ENCODE data around the gene MYLK4. TPM values are rescaled to one million over a fixed set of nuclear protein-coding genes. Genes with fewer than 3 reads are reported as not detected.

Gene MYLK4
- total and polyA plus RNA-seq, 4 donors = 0.07 to 0.65 (median 0.39) TPM

DNA sequence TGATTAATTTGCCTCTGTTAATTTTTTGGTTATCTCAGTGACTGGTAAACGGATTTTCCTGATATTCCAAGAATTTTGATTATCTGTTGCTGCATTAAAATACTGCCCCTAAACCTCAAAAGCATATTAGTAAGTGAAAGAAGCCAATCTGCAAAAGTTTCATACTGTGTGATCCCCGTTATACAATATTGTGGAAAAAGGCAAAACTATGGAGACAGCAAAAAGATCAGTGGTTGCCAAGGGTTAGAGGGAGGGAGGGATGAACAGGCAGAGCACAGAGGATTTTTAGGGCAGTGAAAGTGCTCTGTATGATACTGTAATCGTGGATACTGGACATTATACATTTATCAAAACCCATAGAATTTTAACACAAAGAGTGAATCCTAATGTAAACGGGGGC, 133.0 kb downstream of the MYLK4 start:
- peaks cover 0 to 3% (median 0%) of the 10 kb centered on the region in 4 donors for H3K9me3 ChIP-seq (ENCODE audit: control insufficient read depth in 4 of 4, low read length in 3 of 4)
- WGBS = 70% methylated on average over 4 of the region's 4 CpGs
- H3K27ac ChIP-seq (ENCODE audit: low read depth in 1 of 2, low read length in 2 of 2) = no peak overlapping the region
- H3K36me3 ChIP-seq (ENCODE audit: control insufficient read depth in 4 of 4, insufficient read depth in 3 of 4, low read depth in 1 of 4, low read length in 3 of 4) = no peaks in the 10 kb centered on the region
- no peak for TF ChIP-seq FOXA2 (IDR thresholded peaks at IDR 0.05)
- TF ChIP-seq TAF1 (conservative IDR thresholded peaks at IDR 0.05) = no peak
- TF ChIP-seq HNF4A (conservative IDR thresholded peaks at IDR 0.05) = no peak
- TF ChIP-seq SP1 (IDR thresholded peaks at IDR 0.05) = no peak
- no peak for TF ChIP-seq JUND (IDR thresholded peaks at IDR 0.05)
- TF ChIP-seq FOXA1 (IDR thresholded peaks at IDR 0.05) = no peak
- no peak for TF ChIP-seq RAD21 (IDR thresholded peaks at IDR 0.05)
- TF ChIP-seq CTCF (IDR thresholded peaks at IDR 0.05; ENCODE audit: low read depth, low read length, missing input control) = no peak
- TF ChIP-seq ATF3 (IDR thresholded peaks at IDR 0.05) = no peak
- no peak for TF ChIP-seq GABPA (IDR thresholded peaks at IDR 0.05 in 1 of 2, conservative IDR thresholded peaks at IDR 0.05 in 1 of 2)
- no peak for TF ChIP-seq EGR1 (IDR thresholded peaks at IDR 0.05; ENCODE audit: low read depth in 2 of 2)
- TF ChIP-seq RXRA (IDR thresholded peaks at IDR 0.05) = no peak
- TF ChIP-seq NR2F2 (IDR thresholded peaks at IDR 0.05) = no peak
- TF ChIP-seq, protein P1, sequence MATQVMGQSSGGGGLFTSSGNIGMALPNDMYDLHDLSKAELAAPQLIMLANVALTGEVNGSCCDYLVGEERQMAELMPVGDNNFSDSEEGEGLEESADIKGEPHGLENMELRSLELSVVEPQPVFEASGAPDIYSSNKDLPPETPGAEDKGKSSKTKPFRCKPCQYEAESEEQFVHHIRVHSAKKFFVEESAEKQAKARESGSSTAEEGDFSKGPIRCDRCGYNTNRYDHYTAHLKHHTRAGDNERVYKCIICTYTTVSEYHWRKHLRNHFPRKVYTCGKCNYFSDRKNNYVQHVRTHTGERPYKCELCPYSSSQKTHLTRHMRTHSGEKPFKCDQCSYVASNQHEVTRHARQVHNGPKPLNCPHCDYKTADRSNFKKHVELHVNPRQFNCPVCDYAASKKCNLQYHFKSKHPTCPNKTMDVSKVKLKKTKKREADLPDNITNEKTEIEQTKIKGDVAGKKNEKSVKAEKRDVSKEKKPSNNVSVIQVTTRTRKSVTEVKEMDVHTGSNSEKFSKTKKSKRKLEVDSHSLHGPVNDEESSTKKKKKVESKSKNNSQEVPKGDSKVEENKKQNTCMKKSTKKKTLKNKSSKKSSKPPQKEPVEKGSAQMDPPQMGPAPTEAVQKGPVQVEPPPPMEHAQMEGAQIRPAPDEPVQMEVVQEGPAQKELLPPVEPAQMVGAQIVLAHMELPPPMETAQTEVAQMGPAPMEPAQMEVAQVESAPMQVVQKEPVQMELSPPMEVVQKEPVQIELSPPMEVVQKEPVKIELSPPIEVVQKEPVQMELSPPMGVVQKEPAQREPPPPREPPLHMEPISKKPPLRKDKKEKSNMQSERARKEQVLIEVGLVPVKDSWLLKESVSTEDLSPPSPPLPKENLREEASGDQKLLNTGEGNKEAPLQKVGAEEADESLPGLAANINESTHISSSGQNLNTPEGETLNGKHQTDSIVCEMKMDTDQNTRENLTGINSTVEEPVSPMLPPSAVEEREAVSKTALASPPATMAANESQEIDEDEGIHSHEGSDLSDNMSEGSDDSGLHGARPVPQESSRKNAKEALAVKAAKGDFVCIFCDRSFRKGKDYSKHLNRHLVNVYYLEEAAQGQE (IDR thresholded peaks at IDR 0.05) = no peak
- TF ChIP-seq YY1 (IDR thresholded peaks at IDR 0.05) = no peak
- no peak for TF ChIP-seq ZBTB33 (IDR thresholded peaks at IDR 0.05)
- H3K27me3 ChIP-seq (ENCODE audit: control insufficient read depth in 4 of 4, insufficient read depth in 4 of 4, low read length in 3 of 4) = peaks cover 0 to 4% (median 1%) of the 10 kb centered on the region in 4 donors
- no peak for DNase-seq (ENCODE audit: low spot score)
- no peak overlapping the region for H3K9ac ChIP-seq (ENCODE audit: low read depth in 1 of 2, low read length in 2 of 2)
- no peak overlapping the region for H3K4me3 ChIP-seq (ENCODE audit: low read depth in 1 of 3, low read length in 3 of 3)
- H3K4me1 ChIP-seq (ENCODE audit: control insufficient read depth in 4 of 4, insufficient read depth in 4 of 4, low read length in 3 of 4) = no peaks in the 10 kb centered on the region

GRCh38 chr6:2616811-2617210, 133.9 kb downstream of the MYLK4 start:
- H3K4me3 ChIP-seq (ENCODE audit: low read depth in 1 of 3, low read length in 3 of 3) = no peak overlapping the region
- peaks cover 0 to 3% (median 0%) of the 10 kb centered on the region in 4 donors for H3K9me3 ChIP-seq (ENCODE audit: control insufficient read depth in 4 of 4, low read length in 3 of 4)
- H3K4me1 ChIP-seq (ENCODE audit: control insufficient read depth in 4 of 4, insufficient read depth in 4 of 4, low read length in 3 of 4) = no peaks in the 10 kb centered on the region
- H3K27me3 ChIP-seq (ENCODE audit: control insufficient read depth in 4 of 4, insufficient read depth in 4 of 4, low read length in 3 of 4) = peaks cover 0 to 4% (median 1%) of the 10 kb centered on the region in 4 donors
- 73% methylated on average over 7 of the region's 7 CpGs for WGBS
- no peaks in the 10 kb centered on the region for H3K36me3 ChIP-seq (ENCODE audit: control insufficient read depth in 4 of 4, insufficient read depth in 3 of 4, low read depth in 1 of 4, low read length in 3 of 4)
- DNase-seq (ENCODE audit: low spot score) = no peak
- no peak overlapping the region for H3K9ac ChIP-seq (ENCODE audit: low read depth in 1 of 2, low read length in 2 of 2)
- no peak overlapping the region for H3K27ac ChIP-seq (ENCODE audit: low read depth in 1 of 2, low read length in 2 of 2)
- TF ChIP-seq ATF3 (IDR thresholded peaks at IDR 0.05) (no peak), GABPA (IDR thresholded peaks at IDR 0.05 in 1 of 2, conservative IDR thresholded peaks at IDR 0.05 in 1 of 2) (no peak), RAD21 (IDR thresholded peaks at IDR 0.05) (no peak), EGR1 (IDR thresholded peaks at IDR 0.05; ENCODE audit: low read depth in 2 of 2) (no peak), CTCF (IDR thresholded peaks at IDR 0.05; ENCODE audit: low read depth, low read length, missing input control) (no peak), SP1 (IDR thresholded peaks at IDR 0.05) (no peak), NR2F2 (IDR thresholded peaks at IDR 0.05) (no peak), TAF1 (conservative IDR thresholded peaks at IDR 0.05) (no peak), YY1 (IDR thresholded peaks at IDR 0.05) (no peak), MAX (IDR thresholded peaks at IDR 0.05) (no peak)
- TF ChIP-seq, protein P1 (IDR thresholded peaks at IDR 0.05) = no peak
